GM21515 (cell line): ENCODE measurements around the gene TMC8.

Experiments used
- ATAC-seq: cut with Tn5 transposase; IDR thresholded peaks from one replicate; pipeline ENCODE4 v1.9.1; 2021; ENCODE audit not compliant: unreplicated experiment

TMC8 gene

DNA sequence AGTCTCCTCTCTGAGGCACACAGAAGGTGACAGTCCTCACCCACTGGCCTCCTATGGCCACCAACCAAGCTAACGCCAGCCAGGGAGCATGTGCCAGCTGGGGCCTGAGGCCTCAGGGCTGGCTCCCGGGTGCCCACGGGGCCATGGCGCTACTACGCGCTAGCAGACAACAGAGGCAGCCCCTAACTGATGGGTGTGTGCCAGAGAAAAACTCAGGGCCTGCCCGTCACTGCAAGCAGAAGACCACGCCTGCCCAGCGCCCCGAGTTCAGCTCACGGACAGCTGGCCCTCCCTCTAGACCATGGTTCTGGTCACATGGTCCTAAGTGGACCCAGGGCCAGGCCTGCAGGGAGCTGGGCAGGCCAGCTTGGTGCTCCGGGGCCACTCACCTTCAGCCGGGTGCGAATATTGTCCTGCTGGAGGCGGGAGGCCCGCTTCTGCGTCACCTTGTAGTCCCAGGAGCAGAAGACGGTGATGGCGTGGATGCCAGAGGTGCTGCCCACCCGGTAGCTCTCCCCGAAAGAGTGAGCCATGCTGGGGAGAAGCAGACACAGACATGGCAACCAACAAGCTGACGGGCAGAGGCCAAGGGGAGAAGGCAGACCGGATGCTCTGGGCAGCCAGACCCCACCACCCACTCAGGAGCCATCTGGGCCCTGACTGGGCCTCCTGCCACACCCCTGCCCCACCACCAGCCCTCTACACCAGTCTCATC, 8.2 kb upstream of the TMC8 start:
- no peak for ATAC-seq

DNA sequence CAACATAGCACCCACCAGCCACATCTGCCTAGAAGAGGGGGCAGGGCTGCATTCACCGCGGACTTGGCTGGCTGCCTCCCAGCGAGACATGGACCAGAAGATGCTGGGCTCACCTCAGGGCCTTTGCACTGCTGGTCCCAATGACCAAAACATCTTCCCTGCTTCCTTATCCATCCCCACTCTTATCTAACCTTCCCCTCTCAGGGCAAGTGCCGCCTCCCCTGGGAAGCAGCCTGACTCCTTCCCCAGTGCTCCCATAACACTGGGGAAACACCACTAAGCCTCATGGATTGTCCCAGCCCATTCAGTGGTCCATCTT, 7.7 kb upstream of the TMC8 start:
- ATAC-seq = no peak

DNA sequence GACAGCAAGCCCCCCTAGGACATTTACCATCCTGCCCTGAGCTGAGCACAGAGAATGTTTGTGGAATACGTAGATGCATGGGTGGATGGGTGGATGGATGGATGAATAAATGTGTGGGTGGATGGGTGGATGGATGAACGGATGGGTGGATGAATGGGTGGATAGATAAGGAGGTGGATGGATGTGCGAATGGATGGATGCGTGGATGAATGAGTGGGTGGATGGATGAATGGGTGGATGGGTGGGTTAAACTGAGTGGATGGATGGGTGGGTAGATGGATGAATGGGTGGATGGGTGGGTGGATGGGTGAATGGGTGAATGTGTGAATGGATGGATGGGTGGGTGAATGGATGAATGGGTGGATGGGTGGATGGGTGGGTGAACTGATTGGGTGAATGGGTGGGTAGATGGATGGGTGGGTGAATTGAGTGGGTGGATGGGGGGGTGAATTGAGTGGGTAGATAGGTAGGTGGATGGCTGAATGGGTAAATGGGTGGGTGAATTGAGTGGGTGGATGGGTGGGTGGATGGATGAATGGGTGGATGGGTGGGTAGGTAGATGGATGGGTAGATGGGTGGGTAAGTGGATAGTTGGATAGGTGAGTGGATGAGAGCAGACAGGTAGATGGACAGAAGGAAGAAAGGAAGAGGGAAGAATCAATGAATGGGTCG, 7.2 kb upstream of the TMC8 start:
- ATAC-seq = no peak

DNA sequence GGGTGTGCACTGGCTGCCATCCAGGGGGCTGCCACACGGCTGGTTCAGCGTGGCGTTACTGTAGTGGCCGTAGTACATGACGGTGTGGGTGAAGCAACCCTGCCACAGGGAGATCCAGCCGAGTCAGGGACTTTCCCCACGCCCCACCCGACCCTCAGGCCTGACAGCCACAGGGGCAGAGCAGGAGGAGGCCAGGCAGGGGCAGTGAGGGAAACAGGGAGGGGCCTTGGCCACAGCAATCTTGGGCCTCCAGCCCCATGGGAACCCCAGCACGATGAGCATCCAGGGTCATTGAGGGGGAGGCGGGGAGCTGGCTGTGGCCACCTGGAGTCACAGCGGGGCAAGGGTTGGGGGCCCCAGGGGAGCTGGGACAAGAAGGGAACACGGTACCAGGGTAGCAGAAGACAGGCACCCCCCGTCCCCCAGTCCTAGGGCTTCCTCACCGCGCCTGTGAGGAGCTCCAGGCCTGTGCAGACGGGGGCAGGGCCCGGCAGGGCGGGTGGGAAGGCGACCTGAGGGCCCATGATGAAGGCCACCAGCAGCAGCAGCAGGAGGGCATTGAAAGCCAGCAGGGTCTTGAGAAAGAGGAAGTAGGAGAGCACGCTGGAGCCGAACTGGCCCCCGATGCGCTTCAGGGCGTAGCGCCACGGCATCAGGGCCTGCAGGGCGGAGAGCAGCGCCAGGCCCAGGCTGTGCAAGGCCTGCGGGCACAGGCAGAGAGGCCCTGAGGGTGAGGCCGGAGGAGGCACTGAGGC, 6.3 kb upstream of the TMC8 start:
- ATAC-seq = no peak

DNA sequence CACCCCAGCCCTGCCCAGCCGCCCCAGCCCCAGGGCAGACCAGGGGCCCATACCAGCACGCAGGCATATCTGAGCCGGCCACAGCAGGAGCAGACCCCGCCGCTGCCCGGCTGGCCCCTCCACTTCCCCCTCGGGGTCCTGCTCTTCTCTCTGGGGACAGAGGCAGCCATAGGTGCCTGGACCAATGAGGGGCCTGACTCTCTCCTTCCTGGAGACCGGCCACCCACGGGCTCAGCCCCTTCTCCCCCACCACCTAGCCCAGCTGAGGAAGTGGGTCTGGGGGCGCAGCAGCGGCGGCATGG, 5.8 kb upstream of the TMC8 start:
- ATAC-seq = no peak

DNA sequence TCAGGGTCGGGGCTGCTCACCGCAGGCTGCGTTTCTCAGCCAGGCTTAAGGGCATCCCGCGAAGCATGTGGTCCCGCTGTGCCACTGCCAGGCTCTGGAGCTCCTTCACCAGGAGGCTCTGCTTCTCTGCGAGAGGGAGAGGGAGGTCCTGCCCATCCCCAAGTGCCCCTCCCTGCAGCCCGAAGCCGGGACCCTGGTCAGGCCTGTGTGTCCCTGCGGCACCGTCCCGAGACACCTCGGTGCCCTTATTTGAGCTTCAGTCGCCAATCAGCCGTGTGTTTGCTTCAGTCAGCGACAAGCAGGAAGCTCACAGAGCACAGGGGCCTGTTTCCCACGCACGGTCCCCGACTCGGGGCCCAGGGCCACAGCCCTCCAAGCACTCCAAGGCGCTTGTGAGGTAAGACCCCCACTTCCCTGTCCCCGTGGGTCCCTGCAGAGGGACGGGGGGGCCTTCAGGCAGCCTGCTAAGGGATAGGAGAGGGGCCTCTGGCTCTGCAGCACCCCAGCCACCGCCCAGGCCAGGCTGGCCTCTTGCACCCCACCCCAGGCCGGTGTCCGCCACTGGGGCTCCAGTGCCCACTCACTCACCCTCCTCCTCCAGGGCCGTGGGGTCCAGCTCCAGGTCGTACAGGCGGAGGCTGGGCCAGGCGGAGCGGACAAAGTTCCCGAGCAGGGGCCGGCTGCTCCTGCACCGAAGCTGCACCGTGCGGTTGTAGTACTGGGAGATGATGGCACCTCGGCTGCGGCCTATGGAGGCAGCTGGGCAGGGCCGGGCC, 5.2 kb upstream of the TMC8 start:
- ATAC-seq = no peak

DNA sequence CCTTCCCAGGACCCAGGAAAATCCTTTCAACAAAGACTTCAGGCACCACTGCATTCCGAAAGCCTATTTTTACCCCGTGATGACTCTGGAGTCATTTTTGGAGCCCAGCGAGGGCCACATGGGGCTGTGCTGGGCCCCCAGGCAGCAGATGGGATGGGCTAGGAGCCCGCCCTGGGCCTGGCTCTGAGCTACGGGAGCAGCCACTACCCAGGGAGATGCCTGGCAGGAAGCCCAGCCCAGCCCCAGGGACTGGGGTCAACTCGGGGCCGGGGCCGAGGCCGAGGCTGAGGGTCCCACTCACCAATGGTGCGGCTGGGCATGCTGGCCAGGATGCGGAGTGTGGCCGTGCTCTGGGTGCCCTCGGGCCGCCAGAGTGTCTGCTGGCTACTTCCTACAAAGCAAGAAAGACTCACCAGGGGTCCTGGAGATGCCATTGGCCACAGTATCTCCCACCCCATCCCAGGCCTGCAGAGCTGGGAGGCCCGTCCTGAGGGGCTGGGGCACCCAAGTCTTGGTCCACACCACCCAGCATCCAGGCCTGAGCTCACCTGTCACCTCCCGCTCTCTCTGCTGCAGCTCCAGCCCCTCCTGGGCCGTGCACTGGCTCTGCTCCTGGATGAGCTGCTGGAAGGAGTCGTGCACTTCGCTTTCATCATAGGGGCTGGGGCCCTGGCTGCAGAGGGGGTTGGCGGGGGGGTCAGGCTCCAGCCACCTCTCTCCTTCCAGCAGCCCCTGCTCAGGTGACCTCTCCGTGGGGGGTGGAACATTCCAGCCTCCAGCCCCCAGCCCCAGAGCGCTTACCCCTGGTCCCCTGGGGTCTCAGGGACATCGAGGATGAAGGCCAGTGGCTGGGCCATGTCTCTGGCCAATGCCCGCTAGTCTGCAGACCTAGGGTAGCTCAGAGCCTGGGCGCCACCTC, 4.3 kb upstream of the TMC8 start:
- no peak for ATAC-seq

DNA sequence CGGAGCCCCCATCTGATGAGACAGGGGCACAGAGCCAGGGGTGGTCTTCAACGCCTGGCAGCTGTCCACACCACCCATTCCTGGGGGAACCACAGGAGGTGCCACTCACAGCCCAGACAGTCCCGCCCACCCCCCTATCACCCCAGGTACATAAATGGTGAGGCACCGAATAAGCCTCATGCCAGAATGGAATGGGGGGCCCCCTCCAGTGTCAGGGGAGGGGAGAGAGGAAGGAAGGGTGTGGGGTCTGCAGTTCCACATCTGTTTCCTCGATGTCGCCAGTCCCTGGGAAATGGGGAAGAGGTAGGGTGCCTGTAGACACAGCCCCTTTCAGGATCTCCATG, 3.7 kb upstream of the TMC8 start:
- no peak for ATAC-seq

DNA sequence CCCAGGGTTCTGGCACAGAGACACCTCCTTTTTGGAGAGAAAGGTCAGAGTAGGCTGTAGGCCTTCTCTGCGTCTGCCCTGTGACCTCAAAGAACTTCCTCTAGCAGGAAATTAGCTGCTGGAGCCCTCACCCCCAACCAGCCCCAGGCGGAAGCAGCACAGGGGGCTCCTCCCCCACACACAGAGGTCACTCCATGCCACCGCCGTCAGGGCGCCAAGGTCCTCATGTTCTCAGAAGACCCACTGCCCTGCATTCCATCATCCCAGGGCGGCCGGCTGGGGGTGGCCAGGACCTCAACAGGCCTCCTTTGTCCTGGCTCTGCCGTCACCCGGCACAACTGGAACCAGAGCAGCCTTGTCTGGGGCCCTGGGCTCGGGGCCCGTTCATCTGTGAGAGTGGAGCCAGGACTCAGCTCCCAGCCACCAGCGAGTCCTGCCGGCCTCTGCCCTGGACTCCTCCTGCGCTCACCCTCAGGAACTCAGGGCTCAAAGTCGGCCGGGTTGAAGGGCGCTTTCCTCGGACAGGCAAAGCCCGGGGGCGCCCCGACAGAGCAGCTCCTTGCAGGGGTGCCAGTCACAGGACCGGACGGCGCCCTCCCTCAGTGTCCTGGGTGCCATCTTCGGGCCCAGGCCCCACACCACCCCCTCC, 3.2 kb upstream of the TMC8 start:
- ATAC-seq = no peak

DNA sequence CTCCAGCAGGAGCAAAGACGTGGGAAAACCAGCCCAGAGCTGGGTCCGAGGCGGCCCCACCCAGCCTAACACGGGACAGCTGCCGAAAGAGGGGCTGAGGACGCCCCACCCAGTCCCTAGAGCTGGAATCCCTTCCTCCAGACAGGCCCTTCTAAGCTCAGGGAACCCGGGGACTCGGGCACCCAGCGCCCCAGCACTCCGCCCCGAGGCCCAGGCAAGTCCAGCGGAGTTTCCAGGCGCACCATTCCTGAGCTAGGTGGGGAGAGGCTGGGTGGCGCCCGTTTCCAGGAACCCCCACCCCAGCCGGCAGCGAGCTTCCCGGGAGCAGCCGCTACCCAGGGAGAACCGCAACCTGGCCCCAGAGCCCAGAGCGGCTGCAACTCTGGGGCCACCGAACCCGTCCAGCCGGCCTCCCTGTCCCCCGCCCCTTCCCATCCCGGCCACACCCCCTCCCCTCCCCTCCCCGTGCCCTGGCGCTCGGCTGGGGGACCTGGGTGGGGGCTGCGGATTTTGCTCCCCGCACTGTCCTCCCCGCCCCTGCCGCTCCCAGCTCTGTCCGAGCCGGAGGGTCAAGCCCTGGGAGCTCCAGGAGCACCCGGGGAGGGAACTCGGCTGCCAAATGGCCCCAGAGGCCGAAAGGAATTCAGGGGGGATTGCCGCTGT, 2.6 kb upstream of the TMC8 start:
- no peak for ATAC-seq

DNA sequence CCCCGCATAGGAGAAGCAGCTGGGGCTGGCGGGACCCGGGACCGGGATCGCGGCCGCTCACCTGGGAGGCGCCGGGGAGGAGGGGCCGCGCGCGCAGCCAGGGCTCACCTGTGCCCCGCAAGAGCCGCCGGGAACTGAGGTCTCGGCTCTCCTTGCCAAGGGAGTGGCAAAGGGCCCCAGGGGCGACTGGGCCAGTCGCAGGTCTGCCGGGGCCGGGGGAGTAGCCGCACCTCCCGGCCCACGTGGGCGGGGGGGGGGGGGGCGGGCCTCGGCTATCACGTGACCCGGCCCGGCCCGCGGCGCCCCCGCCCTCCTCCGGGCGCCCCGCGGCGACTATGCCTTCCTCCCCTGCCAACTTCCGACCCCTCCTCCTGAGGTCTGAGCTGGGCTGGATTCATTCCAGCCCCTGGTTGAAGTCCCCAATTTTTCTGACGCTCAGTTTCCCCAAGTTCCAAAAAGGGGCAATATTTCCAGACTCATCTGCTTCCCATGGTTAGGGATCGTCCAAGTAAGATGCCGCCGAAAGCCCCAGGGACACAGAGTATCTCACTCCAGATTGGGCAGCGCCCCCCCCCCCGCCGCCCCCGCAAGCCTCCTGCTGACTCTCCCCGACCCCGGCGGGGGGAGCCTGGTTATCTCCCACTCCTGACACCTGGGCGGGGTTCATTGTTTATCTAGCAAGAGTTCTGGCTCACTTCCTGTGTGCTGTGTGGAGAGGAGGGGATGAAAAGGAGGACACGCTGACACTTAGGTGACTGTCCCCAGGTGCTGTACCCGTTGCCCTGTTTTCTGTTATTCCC, 1.8 kb upstream of the TMC8 start, which contains the start of gene TMC6:
TSS of gene TMC6 (minus strand) at position 205 of the 800 bp plus-strand sequence. CDS start 1,923 bp downstream, outside the sequence.
- no peak for ATAC-seq

DNA sequence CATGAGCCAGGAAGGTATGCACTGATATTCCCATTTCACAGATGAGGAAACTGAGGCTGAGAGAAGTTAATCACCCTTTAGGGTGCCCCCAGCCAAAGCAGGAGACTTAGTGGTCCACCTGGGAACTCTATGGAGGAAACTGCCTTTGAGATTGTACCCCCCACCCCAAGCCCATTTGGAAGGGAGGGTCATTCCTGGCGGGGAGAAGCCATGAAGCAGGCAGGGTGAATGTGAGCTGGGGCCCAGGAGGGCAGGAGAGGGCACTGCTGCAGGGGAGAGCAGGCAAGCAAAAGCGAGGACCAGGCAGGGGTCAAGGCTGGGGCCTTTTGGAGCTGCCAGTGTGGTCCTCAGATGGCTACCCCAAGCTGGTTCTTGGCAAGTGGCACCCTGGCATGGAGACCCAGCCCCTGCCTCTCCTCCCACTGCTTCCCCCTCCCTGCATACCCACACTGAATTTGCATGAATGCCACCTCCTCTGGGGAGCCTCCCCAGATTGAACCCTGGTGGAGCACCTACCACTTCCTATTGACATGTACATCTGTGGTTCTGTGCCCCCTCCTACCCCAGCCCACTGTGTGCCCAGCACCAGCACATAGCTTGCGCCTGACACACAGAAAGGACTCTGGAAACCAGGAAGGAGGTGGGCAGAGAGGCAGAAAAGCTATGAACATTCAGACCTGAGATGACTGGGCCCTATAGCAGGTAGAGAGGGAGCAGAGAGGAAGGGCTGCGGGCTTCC, 1.1 kb upstream of the TMC8 start:
- no peak for ATAC-seq

DNA sequence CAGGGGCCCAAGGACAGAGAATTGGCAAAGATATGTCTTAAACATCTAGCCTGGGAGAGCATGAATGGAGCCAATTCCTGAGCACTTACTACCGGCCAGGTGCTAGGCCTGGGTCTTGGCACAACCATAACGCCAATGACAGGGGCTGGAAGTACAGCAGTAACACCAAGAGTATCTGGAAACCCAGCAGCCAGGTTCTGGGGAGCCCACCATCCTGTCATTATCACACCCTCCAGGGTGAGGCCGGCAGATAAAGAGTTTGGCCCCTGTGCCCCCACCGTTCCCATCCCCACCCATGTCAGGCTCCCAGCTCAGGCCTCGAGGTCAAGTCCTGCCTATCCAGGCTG, 508 bp upstream of the TMC8 start:
- no peak for ATAC-seq

DNA sequence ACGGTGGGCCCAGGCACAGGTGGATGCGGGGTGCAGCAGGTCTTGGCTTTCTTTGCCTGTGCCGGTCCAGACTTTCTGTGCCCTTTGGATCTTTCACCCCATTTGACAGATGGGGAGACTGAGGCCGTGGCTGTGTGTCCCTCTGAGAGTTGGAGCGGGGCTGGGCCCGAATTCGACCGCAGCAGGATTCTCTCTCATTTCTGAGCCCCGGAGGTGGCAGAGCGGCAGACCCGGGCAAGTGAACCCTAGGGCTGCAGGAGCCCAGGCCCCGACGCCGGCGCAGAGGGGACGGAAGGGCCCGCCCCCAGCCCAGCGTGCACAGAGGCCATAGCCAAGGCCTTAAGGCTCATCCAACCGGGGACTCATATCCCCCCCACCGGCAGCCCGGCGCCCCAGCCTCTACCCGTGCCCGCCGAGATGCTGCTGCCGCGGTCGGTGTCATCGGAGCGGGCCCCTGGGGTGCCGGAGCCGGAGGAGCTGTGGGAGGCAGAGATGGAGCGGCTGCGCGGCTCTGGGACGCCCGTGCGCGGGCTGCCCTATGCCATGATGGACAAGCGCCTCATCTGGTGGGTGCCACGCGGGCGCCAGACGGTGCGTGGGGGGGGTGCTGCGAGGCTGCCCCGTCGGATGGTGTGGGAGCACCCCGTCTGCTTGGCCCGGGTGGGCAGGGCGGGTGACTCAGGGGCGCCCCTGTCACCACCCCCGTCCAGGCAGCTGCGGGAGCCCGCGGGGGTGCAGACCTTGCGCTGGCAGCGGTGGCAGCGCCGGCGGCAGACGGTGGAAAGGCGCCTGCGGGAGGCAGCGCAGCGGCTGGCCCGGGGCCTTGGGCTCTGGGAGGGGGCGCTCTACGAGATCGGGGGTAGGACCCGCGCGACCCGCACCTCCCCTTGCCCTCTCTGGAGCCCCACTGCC, 857 bp downstream of the TMC8 start:
- ATAC-seq = no peak

DNA sequence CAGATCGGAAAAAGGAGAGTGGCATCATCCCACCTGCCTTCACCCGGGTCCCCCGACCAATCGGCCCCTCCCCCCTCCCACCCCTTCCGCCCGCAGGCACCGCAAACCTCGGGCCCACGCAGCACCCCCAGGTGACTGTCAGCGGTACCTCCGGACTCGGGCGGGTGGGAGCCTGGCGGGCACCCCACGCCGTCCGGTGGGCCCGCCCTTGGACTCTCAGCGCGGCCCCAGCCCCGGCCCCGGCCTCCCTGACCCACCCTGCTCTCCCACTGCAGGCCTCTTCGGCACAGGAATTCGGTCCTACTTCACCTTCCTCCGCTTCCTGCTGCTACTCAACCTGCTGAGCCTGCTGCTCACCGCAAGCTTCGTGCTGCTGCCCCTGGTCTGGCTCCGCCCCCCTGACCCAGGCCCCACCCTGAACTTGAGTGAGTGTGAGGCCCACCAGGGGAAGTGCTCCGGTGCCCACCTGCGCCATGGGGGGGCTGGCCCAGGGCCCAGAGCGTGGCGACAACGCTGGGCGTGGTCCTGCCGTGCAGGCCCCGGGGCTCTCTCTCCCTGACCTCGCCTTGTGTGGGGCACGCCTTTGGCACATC, 1.6 kb downstream of the TMC8 start:
- ATAC-seq = no peak

DNA sequence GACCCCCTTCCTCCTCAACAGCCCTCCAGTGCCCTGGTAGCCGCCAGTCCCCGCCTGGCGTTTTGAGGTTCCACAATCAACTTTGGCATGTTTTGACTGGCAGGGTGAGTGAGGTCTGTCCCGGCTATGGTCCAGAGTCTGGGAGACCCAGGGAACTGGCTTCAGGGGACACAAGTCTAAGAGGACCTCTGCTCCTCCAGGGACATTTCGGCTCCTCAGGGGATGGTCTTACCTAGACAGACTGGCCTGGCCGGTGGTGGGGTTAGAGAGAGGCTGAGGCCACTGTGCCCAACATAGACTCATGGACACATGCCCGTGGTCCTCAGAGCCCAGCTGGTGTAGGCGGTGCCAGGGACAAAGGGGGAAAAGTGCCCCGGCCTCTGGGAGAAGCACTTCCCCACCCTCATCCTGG, 2.2 kb downstream of the TMC8 start:
- no peak for ATAC-seq
